Measurements from ENCODE around the gene PLEKHG4B. TPM values are rescaled to one million over a fixed set of nuclear protein-coding genes. Genes with fewer than 3 reads are reported as not detected.

The PLEKHG4B gene
- total and polyA plus RNA-seq, 2 of the 4 experiments (the other 2 are of a cell fraction): 1.1 TPM

GRCh38 chr5:174876-175465 is 83.0 kb downstream of the PLEKHG4B start:
- CTCF ChIA-PET: no interaction called here
- dilution Hi-C loops (cut with HindIII; ENCODE audit: low sequenced_read_pairs, unreplicated experiment) (no loop called here), intact Hi-C loops (cut with micrococcal nuclease) (no loop called here), in situ Hi-C loops (cut with MboI; ENCODE audit: low sequenced_read_pairs) (no loop called here)
- Histone ChIP-seq H3K18ac (ENCODE audit: low read depth, low read length) (no peak overlapping the region), H3K27ac (ENCODE audit: insufficient read depth, low read length) (no peak overlapping the region), H2BK15ac (ENCODE audit: low read depth, low read length) (no peak overlapping the region), H3K14ac (replicated peaks; ENCODE audit: low read depth, low read length) (no peak overlapping the region), H3K9me1 (ENCODE audit: insufficient read depth, low read length) (peaks cover 3% of the 10 kb centered on the region; the same call in 1 of the 2 replicates), H3K9ac (ENCODE audit: low read depth, low read length) (no peak overlapping the region), H2AFZ (replicated peaks; ENCODE audit: low read length, poor library complexity) (no peak overlapping the region), H2AK5ac (ENCODE audit: low read depth, low read length) (no peak overlapping the region), H2BK120ac (ENCODE audit: low read depth, low read length) (no peak overlapping the region), H4K5ac (ENCODE audit: low read depth, low read length) (no peak overlapping the region), H3K9me3 (ENCODE audit: control insufficient read depth, insufficient read depth, low read length) (no peaks in the 10 kb centered on the region), H3K79me1 (ENCODE audit: low read depth in 1 of 2, low read length in 2 of 2) (no peaks in the 10 kb centered on the region), H3K4ac (ENCODE audit: low read depth, low read length) (no peak overlapping the region), H2BK5ac (ENCODE audit: low read depth, low read length, poor library complexity, severe bottlenecking) (no peak overlapping the region), H3K4me1 (ENCODE audit: control insufficient read depth, insufficient read depth, low read length) (no peaks in the 10 kb centered on the region), H4K8ac (ENCODE audit: low read depth in 2 of 2, low read length in 2 of 2) (no peak overlapping the region), H3K27me3 (ENCODE audit: control insufficient read depth, insufficient read depth, low read length) (peaks cover 15% of the 10 kb centered on the region), H3K56ac (ENCODE audit: extremely low read depth, insufficient read depth, low read length) (no peak overlapping the region), H2AK9ac (replicated peaks; ENCODE audit: low read depth, low read length, poor library complexity) (no peak overlapping the region), H3K23ac (ENCODE audit: low read depth, low read length) (no peak overlapping the region), H3K36me3 (ENCODE audit: control insufficient read depth, insufficient read depth, low read length) (no peaks in the 10 kb centered on the region), H3K4me3 (ENCODE audit: insufficient read depth, low read depth, low read length) (no peak overlapping the region), H3K4me2 (ENCODE audit: low read depth, low read length) (no peak overlapping the region), H4K91ac (ENCODE audit: insufficient read depth, low read depth, low read length) (no peak overlapping the region), H2BK20ac (ENCODE audit: low read depth, low read length) (no peak overlapping the region), H4K20me1 (ENCODE audit: insufficient read depth, low read length) (no peaks in the 10 kb centered on the region)
- DNase-seq (no peak), ATAC-seq (ENCODE audit: low read depth) (no peak)
- 82% methylated on average over 14 of the region's 16 CpGs; no CpG with 5 or more reads in 1 of the 2 experiments for WGBS, 2 experiments (ENCODE audit: extremely low coverage in 2 of 2, insufficient read length in 1 of 2)
- no TSS peak for BruUV-seq (replicated peaks)
- TF ChIP-seq MAFK (IDR thresholded peaks at IDR 0.05; ENCODE audit: low read depth, low read length) (no peak), POLR2A (IDR thresholded peaks at IDR 0.05; ENCODE audit: low read depth, low read length) (no peak), CEBPB (IDR thresholded peaks at IDR 0.05; ENCODE audit: low read depth, low read length) (no peak), CTCF (conservative IDR thresholded peaks at IDR 0.05; ENCODE audit: low read depth, low read length) (no peak), MXI1 (IDR thresholded peaks at IDR 0.05; ENCODE audit: borderline replicate concordance, low read depth, low read length) (no peak), RCOR1 (IDR thresholded peaks at IDR 0.05; ENCODE audit: insufficient replicate concordance, low read length) (no peak), RFX5 (IDR thresholded peaks at IDR 0.05; ENCODE audit: low read depth, low read length) (no peak), BHLHE40 (IDR thresholded peaks at IDR 0.05; ENCODE audit: low read depth, low read length) (no peak), NFE2L2 (IDR thresholded peaks at IDR 0.05; ENCODE audit: low read depth, low read length) (no peak), FOS (IDR thresholded peaks at IDR 0.05; ENCODE audit: low read depth, low read length) (no peak), RAD21 (IDR thresholded peaks at IDR 0.05; ENCODE audit: low read length) (no peak)
- TF ChIP-seq, protein P1, sequence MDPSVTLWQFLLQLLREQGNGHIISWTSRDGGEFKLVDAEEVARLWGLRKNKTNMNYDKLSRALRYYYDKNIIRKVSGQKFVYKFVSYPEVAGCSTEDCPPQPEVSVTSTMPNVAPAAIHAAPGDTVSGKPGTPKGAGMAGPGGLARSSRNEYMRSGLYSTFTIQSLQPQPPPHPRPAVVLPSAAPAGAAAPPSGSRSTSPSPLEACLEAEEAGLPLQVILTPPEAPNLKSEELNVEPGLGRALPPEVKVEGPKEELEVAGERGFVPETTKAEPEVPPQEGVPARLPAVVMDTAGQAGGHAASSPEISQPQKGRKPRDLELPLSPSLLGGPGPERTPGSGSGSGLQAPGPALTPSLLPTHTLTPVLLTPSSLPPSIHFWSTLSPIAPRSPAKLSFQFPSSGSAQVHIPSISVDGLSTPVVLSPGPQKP (IDR thresholded peaks at IDR 0.05; ENCODE audit: borderline replicate concordance, low read depth, low read length): no peak
- TF ChIP-seq, protein P2, sequence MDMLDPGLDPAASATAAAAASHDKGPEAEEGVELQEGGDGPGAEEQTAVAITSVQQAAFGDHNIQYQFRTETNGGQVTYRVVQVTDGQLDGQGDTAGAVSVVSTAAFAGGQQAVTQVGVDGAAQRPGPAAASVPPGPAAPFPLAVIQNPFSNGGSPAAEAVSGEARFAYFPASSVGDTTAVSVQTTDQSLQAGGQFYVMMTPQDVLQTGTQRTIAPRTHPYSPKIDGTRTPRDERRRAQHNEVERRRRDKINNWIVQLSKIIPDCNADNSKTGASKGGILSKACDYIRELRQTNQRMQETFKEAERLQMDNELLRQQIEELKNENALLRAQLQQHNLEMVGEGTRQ (IDR thresholded peaks at IDR 0.05; ENCODE audit: low read depth, low read length): no peak
- POLR2A ChIA-PET (ENCODE audit: unreplicated experiment): no interaction called here

Measured in IMR-90 (cell line).